ENCODE data around the gene BEND7. TPM values are rescaled to one million over a fixed set of nuclear protein-coding genes. Genes with fewer than 3 reads are reported as not detected.

BEND7 gene
- total and polyA plus RNA-seq, 9 of the 15 experiments (the other 6 are each of a cell fraction or from before 2014, with no cell fraction given) = 1.3 to 11.4 (median 5.2) TPM

DNA sequence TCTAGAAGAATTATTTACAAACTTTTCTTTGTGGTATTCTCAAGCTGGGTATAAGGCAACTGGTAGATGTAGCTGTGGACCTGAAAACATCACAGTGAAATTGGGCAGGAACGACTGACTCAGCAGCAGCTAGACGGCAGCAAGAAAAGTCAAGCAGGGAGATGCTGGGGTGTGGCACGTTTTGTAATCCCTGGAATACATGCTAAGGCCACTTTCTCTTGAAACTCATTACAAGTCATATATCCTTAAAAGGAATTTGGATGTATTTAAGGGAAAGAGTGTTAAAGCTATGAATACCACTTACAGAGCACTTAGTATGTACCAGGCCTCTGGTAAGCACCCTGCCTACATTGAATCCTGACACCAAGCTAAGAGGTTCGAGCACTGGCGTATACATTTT, 17.4 kb downstream of the BEND7 start (continued):
- TF ChIP-seq, protein P1, sequence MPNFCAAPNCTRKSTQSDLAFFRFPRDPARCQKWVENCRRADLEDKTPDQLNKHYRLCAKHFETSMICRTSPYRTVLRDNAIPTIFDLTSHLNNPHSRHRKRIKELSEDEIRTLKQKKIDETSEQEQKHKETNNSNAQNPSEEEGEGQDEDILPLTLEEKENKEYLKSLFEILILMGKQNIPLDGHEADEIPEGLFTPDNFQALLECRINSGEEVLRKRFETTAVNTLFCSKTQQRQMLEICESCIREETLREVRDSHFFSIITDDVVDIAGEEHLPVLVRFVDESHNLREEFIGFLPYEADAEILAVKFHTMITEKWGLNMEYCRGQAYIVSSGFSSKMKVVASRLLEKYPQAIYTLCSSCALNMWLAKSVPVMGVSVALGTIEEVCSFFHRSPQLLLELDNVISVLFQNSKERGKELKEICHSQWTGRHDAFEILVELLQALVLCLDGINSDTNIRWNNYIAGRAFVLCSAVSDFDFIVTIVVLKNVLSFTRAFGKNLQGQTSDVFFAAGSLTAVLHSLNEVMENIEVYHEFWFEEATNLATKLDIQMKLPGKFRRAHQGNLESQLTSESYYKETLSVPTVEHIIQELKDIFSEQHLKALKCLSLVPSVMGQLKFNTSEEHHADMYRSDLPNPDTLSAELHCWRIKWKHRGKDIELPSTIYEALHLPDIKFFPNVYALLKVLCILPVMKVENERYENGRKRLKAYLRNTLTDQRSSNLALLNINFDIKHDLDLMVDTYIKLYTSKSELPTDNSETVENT (CRISPR knock-in tag; IDR thresholded peaks at IDR 0.05) = no peak
- TF ChIP-seq HDAC2 (IDR thresholded peaks at IDR 0.05) = no peak
- TF ChIP-seq PYGO2 (tag; IDR thresholded peaks at IDR 0.05) = no peak
- no peak for TF ChIP-seq FOS (IDR thresholded peaks at IDR 0.05; ENCODE audit: extremely low read depth, insufficient read length)
- no peak for TF ChIP-seq ZEB2 (IDR thresholded peaks at IDR 0.05)
- TF ChIP-seq ARHGAP35 (IDR thresholded peaks at IDR 0.05; ENCODE audit: partially characterized antibody) = no peak
- no peak for TF ChIP-seq ZNF184 (CRISPR knock-in tag; IDR thresholded peaks at IDR 0.05)
- TF ChIP-seq FOXJ2 (tag; IDR thresholded peaks at IDR 0.05) = no peak
- TF ChIP-seq, protein P2, sequence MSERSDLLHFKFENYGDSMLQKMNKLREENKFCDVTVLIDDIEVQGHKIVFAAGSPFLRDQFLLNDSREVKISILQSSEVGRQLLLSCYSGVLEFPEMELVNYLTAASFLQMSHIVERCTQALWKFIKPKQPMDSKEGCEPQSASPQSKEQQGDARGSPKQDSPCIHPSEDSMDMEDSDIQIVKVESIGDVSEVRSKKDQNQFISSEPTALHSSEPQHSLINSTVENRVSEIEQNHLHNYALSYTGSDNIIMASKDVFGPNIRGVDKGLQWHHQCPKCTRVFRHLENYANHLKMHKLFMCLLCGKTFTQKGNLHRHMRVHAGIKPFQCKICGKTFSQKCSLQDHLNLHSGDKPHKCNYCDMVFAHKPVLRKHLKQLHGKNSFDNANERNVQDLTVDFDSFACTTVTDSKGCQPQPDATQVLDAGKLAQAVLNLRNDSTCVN (CRISPR knock-in tag; IDR thresholded peaks at IDR 0.05) = no peak
- no peak for TF ChIP-seq MED1 (CRISPR knock-in tag; IDR thresholded peaks at IDR 0.05; ENCODE audit: borderline replicate concordance)

Measured in K562 (cell line).